Uterus (tissue), 2 donors: ENCODE measurements around the gene CACHD1.

Source experiments
- POLR2A ChIP-seq, 2 donors: fragments of 450-650 bp; IDR thresholded peaks; one replicate each; pipeline ENCODE4 v1.6.1; 2016; ENCODE audit warnings: antibody characterized with exemption in 2 of 2, mild to moderate bottlenecking in 1 of 2, moderate library complexity in 1 of 2
- TF ChIP-seq, protein P1 (sequence below), 4 experiments: fragments of 200-600 bp in 2 of 4; fragments of 450-650 bp in 2 of 4; sonication (generic) in 2 of 4; IDR thresholded peaks; one replicate each; pipeline ENCODE4 v1.5.1; 2016 to 2019; ENCODE audit warnings: antibody characterized with exemption in 4 of 4, mild to moderate bottlenecking in 2 of 4, moderate library complexity in 1 of 4

DNA sequence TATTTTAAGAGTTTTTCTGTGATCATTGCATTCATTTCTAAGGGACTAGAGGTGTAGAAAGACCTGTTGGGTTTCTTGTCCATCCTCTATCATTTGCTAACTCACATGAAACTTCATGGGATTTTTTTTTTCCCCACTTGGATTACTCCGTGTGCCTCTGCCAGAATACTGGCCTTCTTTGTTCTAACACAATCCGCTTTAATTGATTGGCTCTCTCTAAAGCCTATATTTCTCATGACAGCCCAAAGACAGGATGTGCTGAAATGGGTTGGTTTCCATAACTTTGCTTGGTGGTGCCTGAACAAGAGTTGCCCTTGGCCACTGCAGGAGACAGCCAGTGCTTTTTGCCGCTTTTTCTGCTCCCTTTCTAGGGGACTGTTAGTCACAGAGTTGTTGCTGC, 12.2 kb downstream of the CACHD1 start:
- TF ChIP-seq, protein P1, sequence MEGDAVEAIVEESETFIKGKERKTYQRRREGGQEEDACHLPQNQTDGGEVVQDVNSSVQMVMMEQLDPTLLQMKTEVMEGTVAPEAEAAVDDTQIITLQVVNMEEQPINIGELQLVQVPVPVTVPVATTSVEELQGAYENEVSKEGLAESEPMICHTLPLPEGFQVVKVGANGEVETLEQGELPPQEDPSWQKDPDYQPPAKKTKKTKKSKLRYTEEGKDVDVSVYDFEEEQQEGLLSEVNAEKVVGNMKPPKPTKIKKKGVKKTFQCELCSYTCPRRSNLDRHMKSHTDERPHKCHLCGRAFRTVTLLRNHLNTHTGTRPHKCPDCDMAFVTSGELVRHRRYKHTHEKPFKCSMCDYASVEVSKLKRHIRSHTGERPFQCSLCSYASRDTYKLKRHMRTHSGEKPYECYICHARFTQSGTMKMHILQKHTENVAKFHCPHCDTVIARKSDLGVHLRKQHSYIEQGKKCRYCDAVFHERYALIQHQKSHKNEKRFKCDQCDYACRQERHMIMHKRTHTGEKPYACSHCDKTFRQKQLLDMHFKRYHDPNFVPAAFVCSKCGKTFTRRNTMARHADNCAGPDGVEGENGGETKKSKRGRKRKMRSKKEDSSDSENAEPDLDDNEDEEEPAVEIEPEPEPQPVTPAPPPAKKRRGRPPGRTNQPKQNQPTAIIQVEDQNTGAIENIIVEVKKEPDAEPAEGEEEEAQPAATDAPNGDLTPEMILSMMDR (IDR thresholded peaks at IDR 0.05) = no peak
- no peak for TF ChIP-seq POLR2A (IDR thresholded peaks at IDR 0.05)
